PFSK-1 (cell line): ENCODE results near the gene MIPEP.

ENCODE experiments used
- POLR2AphosphoS5 ChIP-seq: IDR thresholded peaks from 2 replicates; pipeline ENCODE4 v1.6.1; 2012; ENCODE audit warnings: low read depth, mild to moderate bottlenecking, control low read depth, low read length, moderate library complexity
- REST ChIP-seq, 2 experiments: IDR thresholded peaks; 2 replicates each; pipeline versions ENCODE4 v1.6.1 to v1.8.0; 2011 to 2012; ENCODE audit warnings: low read depth in 2 of 2, low read length in 2 of 2, control low read depth in 1 of 2, inconsistent platforms in 1 of 2, mild to moderate bottlenecking in 1 of 2, moderate library complexity in 1 of 2; ENCODE audit not compliant: insufficient read depth in 1 of 2

GRCh38 chr13:23805122-23805521 is 84.1 kb downstream of the MIPEP start:
- TF ChIP-seq POLR2AphosphoS5 (no peak), REST (IDR thresholded peaks at IDR 0.05; ENCODE audit: insufficient read depth in 1 of 2, low read depth in 2 of 2, low read length in 2 of 2) (no peak)
